ENCODE measurements around the gene EGR1. TPM values are rescaled to one million over a fixed set of nuclear protein-coding genes. Genes with fewer than 3 reads are reported as not detected.

The EGR1 gene
- total RNA-seq, 2 experiments from 2014 or later, result 0.13 to 1.1 TPM

DNA sequence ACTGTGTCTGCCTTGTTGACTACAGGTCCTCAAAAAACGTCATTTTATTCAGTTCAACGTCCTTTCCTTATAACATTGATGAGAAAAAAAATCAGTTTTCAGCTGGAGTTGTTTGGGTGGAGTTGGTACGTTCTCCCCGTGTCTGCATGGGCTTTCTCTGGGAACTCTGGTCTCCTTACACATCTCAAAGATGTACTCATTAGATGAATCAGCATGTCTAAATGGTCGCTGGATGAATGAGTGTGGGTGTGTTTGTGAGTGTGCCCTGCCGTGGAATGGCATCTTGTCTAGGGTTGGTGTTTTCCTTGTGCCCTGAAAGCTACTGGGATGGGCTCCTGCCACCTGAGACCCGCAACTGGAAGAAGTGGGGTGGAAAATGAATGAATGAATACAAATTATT lies 30.1 kb downstream of the EGR1 start:
- ChIA-PET CTCF (ENCODE audit: unreplicated experiment) (no interaction called here), POLR2A (interaction anchor here (1.1 kb wide), 1 partner anchor 20 kb away, joined by 3 read pairs; no protein-coding TSS in a partner anchor)
- no peak overlapping the region for H3K27ac ChIP-seq (ENCODE audit: low read depth, low read length, poor library complexity, severe bottlenecking)
- no peak overlapping the region for H3K4me3 ChIP-seq (ENCODE audit: low read depth, low read length, poor library complexity, severe bottlenecking)
- no peaks in the 10 kb centered on the region for H3K9me2 ChIP-seq (ENCODE audit: insufficient read depth, low read length)
- H2AFZ ChIP-seq (ENCODE audit: low read length), result no peak overlapping the region
- no peaks in the 10 kb centered on the region for H3K36me3 ChIP-seq (ENCODE audit: insufficient read depth, low read length)
- H4K20me1 ChIP-seq (ENCODE audit: insufficient read depth, low read length), result no peaks in the 10 kb centered on the region
- TF ChIP-seq, protein P1, sequence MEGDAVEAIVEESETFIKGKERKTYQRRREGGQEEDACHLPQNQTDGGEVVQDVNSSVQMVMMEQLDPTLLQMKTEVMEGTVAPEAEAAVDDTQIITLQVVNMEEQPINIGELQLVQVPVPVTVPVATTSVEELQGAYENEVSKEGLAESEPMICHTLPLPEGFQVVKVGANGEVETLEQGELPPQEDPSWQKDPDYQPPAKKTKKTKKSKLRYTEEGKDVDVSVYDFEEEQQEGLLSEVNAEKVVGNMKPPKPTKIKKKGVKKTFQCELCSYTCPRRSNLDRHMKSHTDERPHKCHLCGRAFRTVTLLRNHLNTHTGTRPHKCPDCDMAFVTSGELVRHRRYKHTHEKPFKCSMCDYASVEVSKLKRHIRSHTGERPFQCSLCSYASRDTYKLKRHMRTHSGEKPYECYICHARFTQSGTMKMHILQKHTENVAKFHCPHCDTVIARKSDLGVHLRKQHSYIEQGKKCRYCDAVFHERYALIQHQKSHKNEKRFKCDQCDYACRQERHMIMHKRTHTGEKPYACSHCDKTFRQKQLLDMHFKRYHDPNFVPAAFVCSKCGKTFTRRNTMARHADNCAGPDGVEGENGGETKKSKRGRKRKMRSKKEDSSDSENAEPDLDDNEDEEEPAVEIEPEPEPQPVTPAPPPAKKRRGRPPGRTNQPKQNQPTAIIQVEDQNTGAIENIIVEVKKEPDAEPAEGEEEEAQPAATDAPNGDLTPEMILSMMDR (conservative IDR thresholded peaks at IDR 0.05; ENCODE audit: low read length), result no peak
- no peak for TF ChIP-seq EZH2phosphoT487 (IDR thresholded peaks at IDR 0.05; ENCODE audit: borderline replicate concordance, low read depth, low read length)
- H3K9me3 ChIP-seq (ENCODE audit: low read length), result no peaks in the 10 kb centered on the region
- no peaks in the 10 kb centered on the region for H3K79me2 ChIP-seq (ENCODE audit: insufficient read depth, low read depth, low read length)
- H3K4me1 ChIP-seq (ENCODE audit: insufficient read depth, low read length, poor library complexity, severe bottlenecking), result peaks cover 26% of the 10 kb centered on the region
- no peak overlapping the region for H3K4me2 ChIP-seq (ENCODE audit: low read length)
- intact Hi-C loops (cut with micrococcal nuclease; ENCODE audit: unreplicated experiment), result no loop called here
- no TSS peak for BruUV-seq (replicated peaks)
- DNase-seq (ENCODE audit: low spot score), result no peak

- no peaks in the 10 kb centered on the region for H3K79me2 ChIP-seq (ENCODE audit: insufficient read depth, low read depth, low read length)
- no peak for DNase-seq (ENCODE audit: low spot score)
- no peak overlapping the region for H3K4me3 ChIP-seq (ENCODE audit: low read depth, low read length, poor library complexity, severe bottlenecking)
- intact Hi-C loops (cut with micrococcal nuclease; ENCODE audit: unreplicated experiment), result no loop called here
- H3K27ac ChIP-seq (ENCODE audit: low read depth, low read length, poor library complexity, severe bottlenecking), result no peak overlapping the region
- no peak overlapping the region for H3K4me2 ChIP-seq (ENCODE audit: low read length)
- no peaks in the 10 kb centered on the region for H3K9me2 ChIP-seq (ENCODE audit: insufficient read depth, low read length)
- no peak overlapping the region for H2AFZ ChIP-seq (ENCODE audit: low read length)
- H3K9me3 ChIP-seq (ENCODE audit: low read length), result no peaks in the 10 kb centered on the region
- CTCF ChIA-PET (ENCODE audit: unreplicated experiment), result no interaction called here
- TF ChIP-seq, protein P1 (conservative IDR thresholded peaks at IDR 0.05; ENCODE audit: low read length), result no peak
- TF ChIP-seq EZH2phosphoT487 (IDR thresholded peaks at IDR 0.05; ENCODE audit: borderline replicate concordance, low read depth, low read length), result no peak
- no TSS peak for BruUV-seq (replicated peaks)
- POLR2A ChIA-PET, result no interaction called here
- no peaks in the 10 kb centered on the region for H4K20me1 ChIP-seq (ENCODE audit: insufficient read depth, low read length)
- no peaks in the 10 kb centered on the region for H3K36me3 ChIP-seq (ENCODE audit: insufficient read depth, low read length)
- H3K4me1 ChIP-seq (ENCODE audit: insufficient read depth, low read length, poor library complexity, severe bottlenecking), result peaks cover 6% of the 10 kb centered on the region
Observed at GRCh38 chr5:138498376-138498775, 33.1 kb downstream of the EGR1 start.

DNA sequence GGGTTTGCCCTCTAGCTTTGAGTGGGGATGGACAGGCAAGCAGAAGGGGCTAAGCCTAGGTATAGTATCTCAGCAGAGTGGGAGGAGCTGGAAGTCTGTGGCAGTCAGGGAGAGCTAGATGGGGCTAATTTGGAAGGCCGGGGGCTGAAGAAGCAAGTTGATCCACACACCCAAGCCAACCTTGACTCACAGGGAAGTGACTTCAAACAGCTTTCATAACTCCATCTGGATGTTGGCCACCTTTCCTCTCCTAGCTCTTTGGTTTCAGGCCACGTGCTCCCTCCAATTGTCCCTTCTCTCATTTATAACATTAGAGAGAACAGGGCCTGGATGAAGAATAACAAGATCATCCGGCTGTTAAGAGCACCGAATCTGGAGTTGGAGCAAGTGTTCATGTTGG lies 36.8 kb downstream of the EGR1 start:
- TF ChIP-seq, protein P1 (conservative IDR thresholded peaks at IDR 0.05; ENCODE audit: low read length), result no peak
- TF ChIP-seq EZH2phosphoT487 (IDR thresholded peaks at IDR 0.05; ENCODE audit: borderline replicate concordance, low read depth, low read length), result no peak
- Histone ChIP-seq H3K4me1 (ENCODE audit: insufficient read depth, low read length, poor library complexity, severe bottlenecking) (no peaks in the 10 kb centered on the region), H3K4me3 (ENCODE audit: low read depth, low read length, poor library complexity, severe bottlenecking) (no peak overlapping the region), H3K9me2 (ENCODE audit: insufficient read depth, low read length) (no peaks in the 10 kb centered on the region), H3K4me2 (ENCODE audit: low read length) (no peak overlapping the region), H2AFZ (ENCODE audit: low read length) (no peak overlapping the region), H3K79me2 (ENCODE audit: insufficient read depth, low read depth, low read length) (no peaks in the 10 kb centered on the region), H4K20me1 (ENCODE audit: insufficient read depth, low read length) (no peaks in the 10 kb centered on the region), H3K27ac (ENCODE audit: low read depth, low read length, poor library complexity, severe bottlenecking) (no peak overlapping the region), H3K36me3 (ENCODE audit: insufficient read depth, low read length) (peaks cover 24% of the 10 kb centered on the region), H3K9me3 (ENCODE audit: low read length) (no peaks in the 10 kb centered on the region)
- DNase-seq (ENCODE audit: low spot score), result no peak
- CTCF ChIA-PET (ENCODE audit: unreplicated experiment), result interaction anchor here (0.6 to 1.9 kb wide), 2 partner anchors 52 to 902 kb away, joined by 3 to 5 read pairs; partner anchors contain the start of gene SPATA24
- intact Hi-C loops (cut with micrococcal nuclease; ENCODE audit: unreplicated experiment), result loop anchor here (2.0 kb wide), 1 partner anchor 321 kb away; no protein-coding TSS in a partner anchor
- POLR2A ChIA-PET, result interaction anchor here (0.9 kb wide), 1 partner anchor 42 kb away, joined by 4 read pairs; no protein-coding TSS in a partner anchor
- BruUV-seq (replicated peaks), result no TSS peak

Data from OCI-LY7 (cell line).